Colonic mucosa (tissue), 4 donors: ENCODE data around the gene FREM2. TPM values are rescaled to one million over a fixed set of nuclear protein-coding genes. Genes with fewer than 3 reads are reported as not detected.

Experiments
- DNase-seq: peaks from one replicate; pipeline ENCODE4 v3.0.0-alpha.2; 2020
- H3K27ac ChIP-seq: fragments of 200-600 bp; one replicate; pipeline ENCODE4 v1.8.0; 2021
- H3K27me3 ChIP-seq: fragments of 200-600 bp; one replicate; pipeline ENCODE4 v1.8.0; 2021
- H3K36me3 ChIP-seq: fragments of 200-600 bp; one replicate; pipeline ENCODE4 v1.8.0; 2021
- H3K4me1 ChIP-seq: fragments of 200-600 bp; one replicate; pipeline ENCODE4 v1.8.0; 2021; ENCODE audit warnings: mild to moderate bottlenecking
- H3K4me3 ChIP-seq: fragments of 200-600 bp; one replicate; pipeline ENCODE4 v1.8.0; 2021
- H3K9ac ChIP-seq, 2 donors: one replicate each; pipeline ENCODE4 v1.7.0; 2013; ENCODE audit warnings: control low read depth in 2 of 2, low read depth in 2 of 2, low read length in 2 of 2
- H3K9me3 ChIP-seq: fragments of 200-600 bp; one replicate; pipeline ENCODE4 v1.8.0; 2021
- intact Hi-C: fragments of 100-400 bp; cut with DNase I; formaldehyde crosslinking; loops from one replicate; pipeline ENCODE4 v1.14.1; 2022
- total RNA-seq, 2 donors: library from RNA; stranded (reverse); fragmentation: NEBNext Ultra II Directional in 1 of 2; extraction: Animal tissue kit (Norgen Biotek cat#: 25700) in 1 of 2; gene quantifications; one replicate each; pipeline ENCODE4 v1.2.1, GENCODE V29; 2021
- TF ChIP-seq, protein P1 (sequence below): fragments of 200-600 bp; IDR thresholded peaks from one replicate; pipeline ENCODE4 v1.8.0; 2022; ENCODE audit warnings: antibody characterized with exemption, mild to moderate bottlenecking
- donor health status: healthy.
- donor health status: DM: no; HTN: no; CAD: no.
- donor health status: DM: no; HTN: no; CAD: no.

The FREM2 gene
- total RNA-seq, 2 donors from 2014 or later, result 0.86 to 1.1 TPM

DNA sequence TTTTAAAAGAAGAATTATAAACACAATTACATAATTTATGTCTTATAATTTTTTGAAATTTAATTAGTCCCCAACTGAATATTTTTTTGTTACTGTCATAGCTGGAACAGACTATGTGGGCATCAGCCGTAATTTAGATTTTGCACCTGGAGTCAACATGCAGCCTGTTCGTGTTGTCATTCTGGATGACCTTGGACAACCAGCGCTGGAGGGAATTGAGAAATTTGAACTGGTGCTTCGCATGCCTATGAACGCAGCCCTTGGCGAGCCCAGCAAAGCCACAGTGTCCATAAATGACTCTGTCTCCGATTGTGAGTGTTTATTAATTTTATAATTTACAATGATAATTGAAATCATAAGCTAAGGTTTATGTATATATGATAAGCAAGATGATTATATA is 161.5 kb downstream of the FREM2 start:
- no peaks in the 10 kb centered on the region for H3K27me3 ChIP-seq
- intact Hi-C loops, result no loop called here
- TF ChIP-seq, protein P1, sequence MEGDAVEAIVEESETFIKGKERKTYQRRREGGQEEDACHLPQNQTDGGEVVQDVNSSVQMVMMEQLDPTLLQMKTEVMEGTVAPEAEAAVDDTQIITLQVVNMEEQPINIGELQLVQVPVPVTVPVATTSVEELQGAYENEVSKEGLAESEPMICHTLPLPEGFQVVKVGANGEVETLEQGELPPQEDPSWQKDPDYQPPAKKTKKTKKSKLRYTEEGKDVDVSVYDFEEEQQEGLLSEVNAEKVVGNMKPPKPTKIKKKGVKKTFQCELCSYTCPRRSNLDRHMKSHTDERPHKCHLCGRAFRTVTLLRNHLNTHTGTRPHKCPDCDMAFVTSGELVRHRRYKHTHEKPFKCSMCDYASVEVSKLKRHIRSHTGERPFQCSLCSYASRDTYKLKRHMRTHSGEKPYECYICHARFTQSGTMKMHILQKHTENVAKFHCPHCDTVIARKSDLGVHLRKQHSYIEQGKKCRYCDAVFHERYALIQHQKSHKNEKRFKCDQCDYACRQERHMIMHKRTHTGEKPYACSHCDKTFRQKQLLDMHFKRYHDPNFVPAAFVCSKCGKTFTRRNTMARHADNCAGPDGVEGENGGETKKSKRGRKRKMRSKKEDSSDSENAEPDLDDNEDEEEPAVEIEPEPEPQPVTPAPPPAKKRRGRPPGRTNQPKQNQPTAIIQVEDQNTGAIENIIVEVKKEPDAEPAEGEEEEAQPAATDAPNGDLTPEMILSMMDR, result no peak
- H3K27ac ChIP-seq, result no peak overlapping the region
- H3K4me3 ChIP-seq, result no peak overlapping the region
- no peak for DNase-seq
- no peaks in the 10 kb centered on the region for H3K36me3 ChIP-seq
- H3K9me3 ChIP-seq, result no peaks in the 10 kb centered on the region
- no peaks in the 10 kb centered on the region for H3K4me1 ChIP-seq
- no peak overlapping the region for H3K9ac ChIP-seq

DNA sequence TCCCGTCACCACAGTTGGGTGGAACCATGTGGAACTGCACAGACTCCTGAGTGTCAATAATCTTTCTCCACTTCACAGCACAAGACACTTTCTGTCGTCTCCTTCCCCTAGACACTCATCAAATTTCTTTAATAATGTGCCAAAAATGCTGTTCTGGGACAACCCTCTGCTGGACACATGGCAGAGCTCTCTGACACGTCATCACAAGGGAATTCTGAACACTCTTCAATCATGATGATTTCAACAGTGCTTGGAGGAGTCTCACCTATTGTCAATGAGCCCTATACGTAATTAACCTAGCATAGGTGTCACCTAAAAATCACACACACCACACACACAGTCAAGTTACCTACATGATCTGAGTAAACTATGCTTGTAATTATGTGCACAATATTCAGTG is 162.4 kb downstream of the FREM2 start:
- Histone ChIP-seq H3K27ac (no peak overlapping the region), H3K9me3 (no peaks in the 10 kb centered on the region), H3K4me3 (no peak overlapping the region), H3K36me3 (no peaks in the 10 kb centered on the region), H3K9ac (no peak overlapping the region), H3K27me3 (no peaks in the 10 kb centered on the region), H3K4me1 (no peaks in the 10 kb centered on the region)
- TF ChIP-seq, protein P1, result no peak
- no peak for DNase-seq
- intact Hi-C loops, result no loop called here

DNA sequence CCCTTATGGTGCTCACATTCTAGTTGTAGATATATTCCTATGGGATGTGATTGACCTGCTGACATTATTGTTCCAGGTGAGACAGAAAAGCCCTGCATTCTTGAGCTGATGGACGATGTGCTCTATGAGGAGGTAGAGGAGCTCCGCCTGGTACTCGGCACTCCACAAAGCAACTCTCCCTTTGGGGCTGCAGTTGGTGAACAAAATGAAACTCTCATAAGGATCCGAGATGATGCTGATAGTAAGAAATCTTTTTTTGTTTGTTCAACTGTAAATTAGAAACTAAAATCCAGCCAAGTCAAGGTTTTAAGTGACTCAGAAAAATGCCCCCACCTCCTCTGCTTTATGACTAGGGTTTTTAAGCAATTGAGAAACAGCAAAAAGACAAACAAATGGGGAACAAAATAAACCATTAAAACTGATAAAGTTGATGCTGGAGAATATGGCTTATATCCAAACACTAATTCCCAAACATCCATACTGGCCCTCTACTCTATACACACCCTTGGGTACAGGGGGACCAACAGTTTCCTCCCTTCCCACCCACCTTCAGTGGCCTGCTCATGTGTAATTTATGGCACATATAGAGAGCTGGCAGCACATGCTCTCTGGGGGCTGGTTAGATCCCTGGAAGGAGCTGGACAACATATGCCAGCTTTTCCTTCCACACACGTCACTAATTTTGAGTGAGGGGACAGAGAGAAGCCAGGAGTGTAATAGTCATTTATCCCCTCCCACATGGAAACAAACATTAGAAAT is 164.2 kb downstream of the FREM2 start:
- H3K9ac ChIP-seq, result no peak overlapping the region
- H3K9me3 ChIP-seq, result no peaks in the 10 kb centered on the region
- intact Hi-C loops, result no loop called here
- no peaks in the 10 kb centered on the region for H3K4me1 ChIP-seq
- no peaks in the 10 kb centered on the region for H3K36me3 ChIP-seq
- H3K27ac ChIP-seq, result no peak overlapping the region
- H3K27me3 ChIP-seq, result no peaks in the 10 kb centered on the region
- no peak overlapping the region for H3K4me3 ChIP-seq
- no peak for DNase-seq
- TF ChIP-seq, protein P1, result no peak

DNA sequence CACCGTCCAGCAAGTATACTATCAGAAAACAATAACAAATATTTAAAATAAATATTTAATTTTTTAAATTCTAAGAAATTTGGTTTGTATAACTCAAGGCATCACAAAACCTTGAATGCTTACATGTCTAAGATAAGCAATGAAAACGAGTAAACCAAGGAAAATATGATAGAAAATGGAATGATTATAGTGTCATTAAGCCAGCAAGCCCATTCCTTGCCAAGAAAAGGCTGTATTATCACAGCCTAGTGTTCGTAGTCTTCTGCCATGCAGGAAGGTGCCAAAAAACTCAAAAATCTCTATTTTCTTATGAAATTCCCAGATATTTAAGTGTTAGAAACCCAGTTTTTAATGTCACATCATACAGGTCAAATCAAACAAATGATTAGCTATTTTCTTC is 167.3 kb downstream of the FREM2 start:
- Histone ChIP-seq H3K4me1 (no peaks in the 10 kb centered on the region), H3K9ac (no peak overlapping the region), H3K9me3 (no peaks in the 10 kb centered on the region), H3K36me3 (no peaks in the 10 kb centered on the region), H3K27me3 (no peaks in the 10 kb centered on the region), H3K27ac (no peak overlapping the region), H3K4me3 (no peak overlapping the region)
- intact Hi-C loops, result no loop called here
- TF ChIP-seq, protein P1, result no peak
- no peak for DNase-seq

DNA sequence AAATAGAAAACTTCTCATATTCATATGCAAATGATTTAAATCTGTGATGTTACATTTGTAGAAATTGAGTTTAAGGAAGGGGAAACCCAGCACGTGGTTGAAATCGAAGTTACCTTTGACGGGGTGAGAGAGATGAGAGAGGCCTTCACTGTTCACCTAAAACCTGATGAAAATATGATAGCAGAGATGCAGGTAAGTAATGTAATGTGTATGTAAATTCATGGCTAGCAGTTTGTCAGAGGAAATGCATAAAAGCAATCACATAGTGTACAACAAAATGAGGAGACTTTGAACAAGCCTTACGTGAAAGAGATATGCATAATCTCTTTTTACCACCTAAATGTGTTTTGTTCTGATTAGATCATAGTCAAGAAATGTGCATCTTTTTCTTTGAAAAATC is 169.2 kb downstream of the FREM2 start:
- Histone ChIP-seq H3K27ac (no peak overlapping the region), H3K4me1 (no peaks in the 10 kb centered on the region), H3K27me3 (no peaks in the 10 kb centered on the region), H3K9ac (no peak overlapping the region), H3K4me3 (no peak overlapping the region), H3K36me3 (no peaks in the 10 kb centered on the region), H3K9me3 (no peaks in the 10 kb centered on the region)
- TF ChIP-seq, protein P1, result no peak
- no peak for DNase-seq
- intact Hi-C loops, result no loop called here
